Ovary (tissue), 9 donors: ENCODE measurements around the gene ACTL6B. TPM values are rescaled to one million over a fixed set of nuclear protein-coding genes. Genes with fewer than 3 reads are reported as not detected.
A peak's percentile ranks its signal among the peaks of the same experiment; 100 is the strongest.

ENCODE experiments used
- DNase-seq, 5 donors: peaks; one replicate each; pipeline ENCODE4 v3.0.0-alpha.2; 2019 to 2020
- H3K27ac ChIP-seq, 2 donors: fragments of 200-600 bp; one replicate each; pipeline versions ENCODE4 v1.5.1 to v1.8.0; 2019 to 2022
- H3K27me3 ChIP-seq: fragments of 200-600 bp; one replicate; pipeline ENCODE4 v1.8.0; 2022
- H3K36me3 ChIP-seq: fragments of 200-600 bp; sonication (generic); one replicate; pipeline ENCODE4 v1.5.1; 2019
- H3K4me1 ChIP-seq: one replicate; pipeline ENCODE4 v1.8.1; 2013; ENCODE audit warnings: mild to moderate bottlenecking, moderate library complexity; ENCODE audit not compliant: insufficient read depth
- H3K4me3 ChIP-seq: fragments of 200-600 bp; sonication (generic); one replicate; pipeline ENCODE4 v1.5.1; 2017
- H3K9me3 ChIP-seq, 2 donors: fragments of 200-600 bp in 1 of 2; sonication (generic) in 1 of 2; one replicate each; pipeline versions ENCODE4 v1.5.1 to v1.8.1; 2013 to 2019; ENCODE audit warnings: mild to moderate bottlenecking in 1 of 2, moderate library complexity in 1 of 2
- CTCF ChIP-seq, 3 donors: fragments of 450-650 bp in 2 of 3; fragments of 200-600 bp in 1 of 3; IDR thresholded peaks; one replicate each; pipeline versions ENCODE4 v1.5.1 to v1.8.0; 2016 to 2022; ENCODE audit warnings: antibody characterized with exemption in 3 of 3, mild to moderate bottlenecking in 1 of 3
- EP300 ChIP-seq: sonication (generic); formaldehyde crosslinking; IDR thresholded peaks from one replicate; pipeline ENCODE4 v1.6.1; 2017; ENCODE audit warnings: antibody characterized with exemption
- POLR2A ChIP-seq: fragments of 450-650 bp; IDR thresholded peaks from one replicate; pipeline ENCODE4 v1.6.1; 2017; ENCODE audit warnings: antibody characterized with exemption, mild to moderate bottlenecking, moderate library complexity
- WGBS, 3 donors: extraction: QIAGEN DNeasy Blood & Tissue Kit in 1 of 3; methylation state at CpG; one replicate each; pipeline versions ENCODE4 v1.1.5 to v1.1.7; 2013 to 2017; 5-methylcytosine and 5-hydroxymethylcytosine counted together
- intact Hi-C, 4 donors: fragments of 100-400 bp; cut with DNase I; formaldehyde crosslinking; loops; one replicate each; pipeline versions ENCODE4 v1.11.0 to v1.15.1; 2022 to 2023
- polyA plus RNA-seq, 2 donors: library from polyadenylated mRNA; stranded (reverse); fragments of 200-250 nt in 1 of 2; fragments of 350-450 nt in 1 of 2; fragmentation: Illumina TruSeq in 1 of 2; extraction: RNeasy Lipid Tissue Mini Kit (QIAGEN cat#74804) in 1 of 2; gene quantifications; one replicate each; pipeline ENCODE4 v1.2.3, GENCODE V29; 2013 to 2014
- total RNA-seq, 7 donors: library from RNA; depleted of rRNA in 2 of 7; stranded (reverse); fragments of >200 nt in 2 of 7; fragmentation: NEBNext Ultra II Directional in 3 of 7; extraction: Animal tissue kit (Norgen Biotek cat#: 25700) in 3 of 7; gene quantifications; one replicate each; pipeline versions ENCODE4 v1.1.0 to v1.2.4, GENCODE V29; 2016 to 2023
- donor health status: DM: no; HTN: no; CAD: no; lungs with moderate emphysema.
- donor health status: DM: no; HTN: no; CAD: no.
- donor health status: Bipolar disorder and iron deficiency.
- donor health status: DM: yes; HTN: yes; CAD: no.
- donor health status: DM: no; HTN: no; CAD: no.
- donor health status: DM: yes; HTN: yes; CAD: no.

ACTL6B gene
- total and polyA plus RNA-seq, 9 donors: not detected

DNA sequence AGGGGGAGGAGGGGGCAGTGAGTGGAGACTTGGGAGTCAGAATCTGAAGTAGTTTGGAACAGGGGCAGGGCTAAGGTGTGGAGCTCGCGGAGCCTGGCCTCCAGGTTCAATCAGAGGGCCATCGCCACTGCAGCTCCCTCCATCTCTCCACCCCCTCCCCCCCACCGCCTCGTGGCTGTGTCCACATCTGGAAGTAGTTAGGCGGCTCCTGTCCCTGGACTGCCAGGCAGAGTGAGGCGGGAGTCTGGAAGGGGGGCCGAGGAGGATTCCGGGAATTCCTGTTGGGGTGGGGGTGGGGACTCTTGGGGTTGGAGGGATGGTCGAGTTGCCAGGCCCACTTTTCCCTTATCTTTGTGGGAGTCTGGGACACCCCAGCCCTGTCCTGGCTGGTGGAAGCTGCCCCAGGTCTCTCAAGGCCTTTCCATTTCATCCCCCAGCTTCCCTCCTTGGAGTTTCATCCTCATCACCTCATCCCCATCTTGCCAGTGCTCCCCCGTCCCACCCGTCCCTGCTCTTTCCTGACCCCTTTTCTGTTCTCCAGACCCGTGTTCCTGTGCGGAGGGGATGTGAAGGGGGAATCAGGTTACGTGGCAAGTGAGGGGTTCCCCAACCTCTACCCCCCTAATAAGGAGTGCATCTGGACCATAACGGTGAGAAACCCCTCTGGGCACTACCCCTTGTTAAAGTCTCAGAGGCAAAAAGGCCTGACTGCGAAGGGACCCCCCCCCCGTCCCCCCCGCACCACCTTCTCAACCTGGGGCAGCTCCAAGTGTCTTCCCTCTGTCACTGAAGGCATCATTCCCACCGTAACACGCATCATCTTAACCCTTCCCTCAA, 53.1 kb downstream of the ACTL6B start:
- 8 to 16% (median 8%) methylated on average over 21 of the region's 21 CpGs for WGBS, 3 donors
- peak; percentile 80 to 92 (median 88) for DNase-seq
- no peaks in the 10 kb centered on the region for H3K27me3 ChIP-seq

DNA sequence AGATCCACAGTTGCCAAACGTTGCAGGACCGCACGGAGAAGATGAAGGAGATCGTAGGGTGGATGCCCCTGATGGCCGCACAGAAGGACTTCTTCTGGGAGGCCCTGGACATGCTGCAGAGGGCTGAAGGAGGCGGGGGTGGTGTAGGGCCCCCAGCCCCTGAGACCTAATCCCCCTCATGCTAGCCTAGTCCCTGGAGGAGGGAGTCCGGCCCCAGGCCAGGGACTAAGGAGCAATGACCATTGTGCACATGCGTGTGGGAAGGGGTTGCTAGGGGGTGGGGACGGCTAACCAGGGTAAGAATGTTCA, 55.6 kb downstream of the ACTL6B start:
- DNase-seq: no peak
- Histone ChIP-seq H3K9me3 (no peaks in the 10 kb centered on the region), H3K27ac (no peak overlapping the region), H3K36me3 (no peaks in the 10 kb centered on the region), H3K27me3 (no peaks in the 10 kb centered on the region), H3K4me1 (peaks cover 19% of the 10 kb centered on the region), H3K4me3 (no peak overlapping the region)
- TF ChIP-seq CTCF (IDR thresholded peaks at IDR 0.05): no peak
- TF ChIP-seq EP300: no peak
- no peak for TF ChIP-seq POLR2A
- 72 to 85% (median 83%) methylated on average over 9 of the region's 9 CpGs for WGBS, 3 donors
- intact Hi-C loops: loop anchor here in 1 of 4 donors (5.0 kb wide), 1 partner anchor 72 kb away; the partner anchor contains the start of gene GNB2

More for the DNA sequence above, 53.1 kb downstream of the ACTL6B start:
- Histone ChIP-seq H3K9me3 (no peaks in the 10 kb centered on the region), H3K27ac (peak overlapping the region; percentile 83 to 86), H3K4me3 (peak overlapping the region; percentile 75), H3K36me3 (no peaks in the 10 kb centered on the region), H3K4me1 (peaks cover 19% of the 10 kb centered on the region)
- intact Hi-C loops: loop anchor here in 1 of 4 donors (5.0 kb wide), 1 partner anchor 69 kb away; the partner anchor contains the start of gene GNB2
- TF ChIP-seq CTCF (IDR thresholded peaks at IDR 0.05) (no peak), POLR2A (no peak), EP300 (no peak)

- no peak for DNase-seq
- H3K4me1 ChIP-seq: peaks cover 19% of the 10 kb centered on the region
Observed at GRCh38 chr7:100599911-100600729, 56.1 kb downstream of the ACTL6B start.

More at GRCh38 chr7:100599911-100600729, 56.1 kb downstream of the ACTL6B start:
- no peaks in the 10 kb centered on the region for H3K36me3 ChIP-seq
- TF ChIP-seq POLR2A (no peak), EP300 (no peak), CTCF (IDR thresholded peaks at IDR 0.05) (no peak)
- H3K4me3 ChIP-seq: no peak overlapping the region
- WGBS, 3 donors: 65 to 71% (median 65%) methylated on average over 14 to 18 of the region's 18 CpGs
- no peak overlapping the region for H3K27ac ChIP-seq
- no peaks in the 10 kb centered on the region for H3K27me3 ChIP-seq
- intact Hi-C loops: loop anchor here in 1 of 4 donors (5.0 kb wide), 1 partner anchor 72 kb away; the partner anchor contains the start of gene GNB2
- no peaks in the 10 kb centered on the region for H3K9me3 ChIP-seq
